Retina (tissue), 1 donor: ENCODE data around the gene IPCEF1.
A peak's percentile ranks its signal among the peaks of the same experiment; 100 is the strongest.

Experiments used
- DNase-seq: peaks from one replicate; pipeline ENCODE4 v3.0.0-alpha.2; 2016

IPCEF1 gene

DNA sequence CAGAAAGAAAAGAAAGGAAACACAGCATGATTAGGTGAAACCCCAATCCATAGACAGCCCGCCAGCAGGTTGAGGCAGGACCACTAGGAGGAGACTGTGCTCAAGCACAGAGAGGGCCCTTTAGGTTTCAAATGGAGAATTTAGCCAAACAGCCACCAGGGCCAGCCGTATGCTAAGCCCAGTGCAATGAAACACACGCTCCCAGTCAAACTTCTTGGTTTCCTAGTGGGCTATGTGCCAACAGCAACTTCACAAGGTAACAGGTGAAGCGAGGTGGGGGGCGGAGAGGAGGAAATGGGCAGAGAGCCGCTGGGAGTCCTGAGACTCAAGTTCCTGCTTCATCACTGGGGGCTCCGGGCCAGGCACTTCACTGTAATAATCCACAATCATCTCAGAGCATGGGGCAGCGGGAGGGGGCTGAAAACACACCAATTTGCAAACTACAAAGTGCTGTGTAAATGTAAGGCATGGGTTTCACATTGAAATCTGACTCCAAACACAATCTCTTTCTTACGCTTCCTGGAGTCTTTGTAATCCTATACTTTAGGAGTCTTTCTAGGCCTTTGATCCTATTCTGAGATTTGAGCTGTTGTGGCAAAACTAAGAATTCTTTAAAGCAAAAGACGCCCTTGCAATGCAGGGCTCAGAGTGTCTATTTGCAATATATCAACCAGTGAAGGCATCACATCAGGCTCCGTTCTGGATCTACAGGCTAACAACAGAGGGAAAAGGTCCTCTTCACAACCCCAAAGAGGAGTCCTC, 200.3 kb downstream of the IPCEF1 start:
- DNase-seq: no peak

DNA sequence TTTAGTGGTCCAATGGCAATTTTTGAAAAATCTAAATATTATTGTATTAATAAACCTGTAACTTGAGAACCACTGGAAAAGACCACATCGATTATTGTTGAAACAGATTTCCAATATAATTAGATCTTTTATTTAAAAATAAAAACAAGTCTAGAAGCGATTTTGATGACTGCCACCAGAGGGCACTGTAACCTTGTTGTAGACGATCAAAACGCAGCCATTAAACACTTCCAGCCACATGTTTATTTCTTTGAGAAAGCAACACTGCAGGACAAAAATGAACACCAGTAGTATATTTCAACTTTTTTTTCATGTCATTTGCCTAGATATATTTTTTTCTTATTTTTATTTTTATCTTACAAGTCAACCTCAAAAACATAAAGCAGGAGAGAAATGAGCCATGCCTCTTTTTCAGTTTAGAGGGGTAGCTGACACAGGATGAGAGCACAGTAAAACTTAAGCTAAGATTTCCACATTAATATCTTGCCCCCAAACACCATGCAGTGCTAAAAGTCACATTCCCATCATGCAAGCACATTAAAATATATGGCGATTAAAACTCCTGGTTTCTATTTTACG, 202.1 kb downstream of the IPCEF1 start:
- DNase-seq: peak; percentile 62

DNA sequence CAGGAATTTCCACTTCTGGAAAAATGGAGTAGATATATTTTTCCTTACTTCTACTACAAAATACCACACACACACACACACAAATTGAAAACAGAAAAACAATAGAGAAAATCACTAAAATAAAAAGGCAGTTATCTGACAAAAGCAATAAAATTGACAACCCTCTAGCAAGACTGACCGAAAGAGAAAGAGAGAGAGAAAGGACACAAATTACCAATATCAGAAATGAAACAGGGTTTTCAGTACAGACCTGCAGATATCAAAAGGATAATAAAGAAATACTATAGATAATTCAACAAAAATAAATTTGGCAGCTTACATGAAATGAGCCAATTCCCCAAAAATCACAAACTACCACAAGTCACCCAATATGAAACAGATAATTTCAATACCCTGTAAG, 212.8 kb downstream of the IPCEF1 start:
- DNase-seq: no peak

GRCh38 chr6:154140743-154141142, 215.9 kb downstream of the IPCEF1 start:
- DNase-seq: no peak

- no peak for DNase-seq
These were observed 216.7 kb downstream of the IPCEF1 start for GRCh38 chr6:154139892-154140291.

- no peak for DNase-seq
These were observed 217.8 kb downstream of the IPCEF1 start for GRCh38 chr6:154138793-154139192.

GRCh38 chr6:154134471-154135147, 222.0 kb downstream of the IPCEF1 start:
- DNase-seq: no peak

DNA sequence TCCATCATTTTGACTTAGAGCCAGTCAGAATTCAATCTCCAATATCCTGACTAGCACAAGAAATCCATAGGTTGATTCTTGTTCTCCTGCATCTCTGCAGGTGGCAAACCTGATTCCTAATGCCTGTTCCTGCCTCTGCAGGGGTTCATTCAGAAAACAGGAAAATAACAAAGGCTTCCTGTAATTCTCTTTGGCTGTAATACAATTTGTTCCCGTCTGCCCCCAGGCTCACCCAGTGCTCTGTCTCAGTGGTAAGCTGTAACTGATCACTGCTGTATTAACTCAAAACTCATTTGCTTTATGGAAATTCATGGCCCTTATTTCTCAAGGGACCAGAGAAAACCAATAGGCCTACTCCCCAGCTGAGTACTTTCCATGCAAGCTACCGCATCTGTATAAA, 228.9 kb downstream of the IPCEF1 start:
- DNase-seq: no peak

DNA sequence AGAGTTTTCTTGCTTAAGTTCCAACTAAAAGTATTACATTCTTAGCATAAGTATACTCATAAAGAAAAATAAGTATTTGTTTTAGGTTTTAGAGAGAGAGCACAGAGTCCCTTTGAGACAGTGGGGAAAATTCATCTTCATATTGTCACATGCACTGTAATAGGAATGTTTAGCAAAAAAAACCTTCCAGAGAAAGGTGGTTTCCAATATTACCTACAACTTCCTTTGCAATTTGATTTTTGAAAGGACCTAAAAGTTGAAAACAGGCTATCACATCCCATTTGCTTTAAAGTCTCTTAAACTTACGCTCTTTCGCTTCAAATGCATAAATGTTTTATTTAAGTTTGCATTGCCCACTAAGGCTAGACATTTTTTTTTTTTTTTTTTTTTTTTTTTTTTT, 231.2 kb downstream of the IPCEF1 start:
- no peak for DNase-seq

- no peak for DNase-seq
These were observed 233.2 kb downstream of the IPCEF1 start for GRCh38 chr6:154123155-154123956.

GRCh38 chr6:154122195-154122925, 234.2 kb downstream of the IPCEF1 start:
- no peak for DNase-seq

GRCh38 chr6:154117485-154117884, 239.1 kb downstream of the IPCEF1 start:
- no peak for DNase-seq

GRCh38 chr6:154113392-154113791, 243.2 kb downstream of the IPCEF1 start:
- no peak for DNase-seq

DNA sequence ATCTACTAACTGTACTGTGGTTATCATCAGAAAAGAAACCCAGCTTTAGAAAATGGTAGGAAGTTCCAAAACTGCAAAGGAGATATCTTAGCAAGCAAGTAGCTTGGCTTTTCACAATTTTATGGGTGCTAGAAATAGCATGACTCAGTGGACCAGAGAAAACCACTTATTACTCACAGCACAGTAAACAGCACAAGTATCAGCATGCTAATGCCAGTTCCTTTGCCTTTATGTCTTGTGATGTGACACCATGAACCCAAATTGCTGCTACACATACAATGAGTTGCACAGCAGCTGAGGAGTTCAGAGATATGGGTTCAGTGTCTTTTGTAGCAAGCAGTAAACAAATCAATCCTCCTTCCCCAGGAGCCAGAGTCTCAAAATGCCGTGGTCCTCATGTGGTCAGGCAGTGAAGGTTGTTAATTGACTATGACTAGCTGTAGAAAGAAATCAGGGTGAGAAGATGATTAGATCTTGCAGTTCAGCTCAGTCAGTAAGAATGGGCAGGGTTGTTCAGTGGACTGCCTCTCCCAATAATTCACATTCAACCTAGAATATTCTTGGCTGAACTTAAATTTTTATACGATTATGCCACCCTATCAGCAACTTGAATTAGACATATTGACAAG, 244.3 kb downstream of the IPCEF1 start:
- DNase-seq: no peak

DNA sequence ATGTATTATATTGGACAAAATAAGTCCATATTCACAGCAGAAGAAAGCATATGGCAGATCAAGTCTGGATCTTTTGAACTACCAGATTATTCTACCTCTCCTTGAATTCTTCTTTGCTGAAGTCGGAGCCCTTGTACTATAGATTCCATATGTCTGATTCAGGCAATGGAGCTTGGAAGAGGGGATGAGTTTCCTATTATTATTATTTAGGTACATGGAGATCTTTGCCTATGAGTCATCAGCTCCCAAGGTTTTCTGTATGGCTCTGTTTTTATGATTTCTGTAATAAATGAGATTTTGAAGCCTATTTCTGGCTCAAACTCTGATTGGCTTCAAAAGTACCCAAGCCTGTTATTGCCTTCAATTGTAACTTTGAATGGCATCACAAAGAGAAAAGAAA, 245.6 kb downstream of the IPCEF1 start:
- DNase-seq: no peak

- DNase-seq: no peak
These were observed 250.4 kb downstream of the IPCEF1 start for GRCh38 chr6:154106251-154106650.
